C4-2B (cell line): ENCODE data around the gene SHANK1.

Experiments used
- H3K27ac ChIP-seq: fragments of 450-650 bp; 2 replicates; pipeline ENCODE4 v1.5.1; 2017
- ZFX ChIP-seq: fragments of 450-650 bp; IDR thresholded peaks from 2 replicates; pipeline ENCODE4 v1.6.1; 2017
- TF ChIP-seq, protein P1 (sequence below): fragments of 450-650 bp; conservative IDR thresholded peaks from 2 replicates; pipeline ENCODE4 v1.5.1; 2017; ENCODE audit warnings: mild to moderate bottlenecking

SHANK1 gene

DNA sequence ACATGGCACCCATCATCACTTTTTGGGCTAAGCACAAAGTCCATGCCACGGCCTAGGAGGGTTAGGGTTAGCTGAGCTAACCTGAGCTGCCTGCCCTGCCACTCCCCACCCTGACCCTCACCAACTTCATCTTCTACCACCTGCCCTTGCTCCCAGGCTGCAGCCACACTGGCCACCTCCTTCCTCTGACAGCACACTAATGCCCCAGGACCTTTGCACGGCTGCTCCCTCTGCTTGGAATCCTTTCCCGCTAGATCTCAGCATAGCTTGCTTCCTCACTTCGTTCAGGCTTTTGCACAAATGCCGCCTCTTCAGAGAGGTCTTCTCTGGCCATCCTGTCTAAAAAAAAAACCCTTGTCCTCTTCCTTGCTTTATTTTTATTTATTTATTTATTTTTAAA lies 13.2 kb downstream of the SHANK1 start:
- H3K27ac ChIP-seq: no peak overlapping the region
- TF ChIP-seq, protein P1, sequence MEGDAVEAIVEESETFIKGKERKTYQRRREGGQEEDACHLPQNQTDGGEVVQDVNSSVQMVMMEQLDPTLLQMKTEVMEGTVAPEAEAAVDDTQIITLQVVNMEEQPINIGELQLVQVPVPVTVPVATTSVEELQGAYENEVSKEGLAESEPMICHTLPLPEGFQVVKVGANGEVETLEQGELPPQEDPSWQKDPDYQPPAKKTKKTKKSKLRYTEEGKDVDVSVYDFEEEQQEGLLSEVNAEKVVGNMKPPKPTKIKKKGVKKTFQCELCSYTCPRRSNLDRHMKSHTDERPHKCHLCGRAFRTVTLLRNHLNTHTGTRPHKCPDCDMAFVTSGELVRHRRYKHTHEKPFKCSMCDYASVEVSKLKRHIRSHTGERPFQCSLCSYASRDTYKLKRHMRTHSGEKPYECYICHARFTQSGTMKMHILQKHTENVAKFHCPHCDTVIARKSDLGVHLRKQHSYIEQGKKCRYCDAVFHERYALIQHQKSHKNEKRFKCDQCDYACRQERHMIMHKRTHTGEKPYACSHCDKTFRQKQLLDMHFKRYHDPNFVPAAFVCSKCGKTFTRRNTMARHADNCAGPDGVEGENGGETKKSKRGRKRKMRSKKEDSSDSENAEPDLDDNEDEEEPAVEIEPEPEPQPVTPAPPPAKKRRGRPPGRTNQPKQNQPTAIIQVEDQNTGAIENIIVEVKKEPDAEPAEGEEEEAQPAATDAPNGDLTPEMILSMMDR: no peak
- no peak for TF ChIP-seq ZFX

DNA sequence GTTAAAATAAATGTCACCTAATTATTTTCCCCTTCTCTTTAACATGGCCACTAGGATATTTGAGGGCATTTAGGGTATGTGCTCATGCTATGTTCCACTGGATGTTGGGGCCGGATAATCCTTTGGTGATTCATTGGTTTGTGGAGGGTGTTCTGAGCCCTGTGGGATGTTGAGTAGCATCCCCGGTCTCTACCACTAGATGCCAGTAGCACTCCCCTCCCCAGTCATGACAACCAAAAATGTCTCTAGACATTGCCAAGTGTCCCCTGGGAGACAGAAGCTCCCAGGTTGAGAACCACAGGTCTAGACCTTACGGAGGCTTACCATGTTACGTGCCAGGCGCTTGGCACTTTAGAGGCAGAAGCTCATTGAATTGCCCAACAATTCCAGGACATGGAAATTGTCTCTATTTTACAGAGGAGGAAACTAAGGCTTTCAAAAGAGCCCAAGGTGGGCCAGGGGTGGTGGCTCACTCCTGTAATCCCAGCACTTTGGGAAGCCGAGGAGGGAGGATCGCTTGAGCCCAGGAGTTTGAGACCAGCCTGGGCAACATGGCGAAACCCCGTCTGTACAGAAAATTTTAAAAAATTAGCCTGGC lies 14.1 kb downstream of the SHANK1 start:
- TF ChIP-seq ZFX: no peak
- TF ChIP-seq, protein P1: peak; percentile 88
- H3K27ac ChIP-seq: no peak overlapping the region

- TF ChIP-seq ZFX: no peak
- TF ChIP-seq, protein P1: peak; percentile 51; the same call in 1 of the 2 replicates
- H3K27ac ChIP-seq: no peak overlapping the region
Measured at GRCh38 chr19:50703915-50704796, 15.4 kb downstream of the SHANK1 start.

- TF ChIP-seq ZFX: no peak
- TF ChIP-seq, protein P1: no peak
- H3K27ac ChIP-seq: no peak overlapping the region
Measured at GRCh38 chr19:50702871-50703829, 16.5 kb downstream of the SHANK1 start.

GRCh38 chr19:50702158-50702870 lies 17.3 kb downstream of the SHANK1 start:
- no peak overlapping the region for H3K27ac ChIP-seq
- TF ChIP-seq ZFX: no peak
- TF ChIP-seq, protein P1: no peak

GRCh38 chr19:50701367-50701985 lies 18.1 kb downstream of the SHANK1 start:
- TF ChIP-seq, protein P1: no peak
- no peak for TF ChIP-seq ZFX
- H3K27ac ChIP-seq: no peak overlapping the region
